Colonic mucosa (tissue), 4 donors: ENCODE data around the gene RAF1. TPM values are rescaled to one million over a fixed set of nuclear protein-coding genes. Genes with fewer than 3 reads are reported as not detected.

Experiments used
- DNase-seq: peaks from one replicate; pipeline ENCODE4 v3.0.0-alpha.2; 2020
- H3K27ac ChIP-seq: fragments of 200-600 bp; one replicate; pipeline ENCODE4 v1.8.0; 2021
- H3K27me3 ChIP-seq: fragments of 200-600 bp; one replicate; pipeline ENCODE4 v1.8.0; 2021
- H3K36me3 ChIP-seq: fragments of 200-600 bp; one replicate; pipeline ENCODE4 v1.8.0; 2021
- H3K4me1 ChIP-seq: fragments of 200-600 bp; one replicate; pipeline ENCODE4 v1.8.0; 2021; ENCODE audit warnings: mild to moderate bottlenecking
- H3K4me3 ChIP-seq: fragments of 200-600 bp; one replicate; pipeline ENCODE4 v1.8.0; 2021
- H3K9ac ChIP-seq, 2 donors: one replicate each; pipeline ENCODE4 v1.7.0; 2013; ENCODE audit warnings: control low read depth in 2 of 2, low read depth in 2 of 2, low read length in 2 of 2
- H3K9me3 ChIP-seq: fragments of 200-600 bp; one replicate; pipeline ENCODE4 v1.8.0; 2021
- intact Hi-C: fragments of 100-400 bp; cut with DNase I; formaldehyde crosslinking; loops from one replicate; pipeline ENCODE4 v1.14.1; 2022
- total RNA-seq, 2 donors: library from RNA; stranded (reverse); fragmentation: NEBNext Ultra II Directional in 1 of 2; extraction: Animal tissue kit (Norgen Biotek cat#: 25700) in 1 of 2; gene quantifications; one replicate each; pipeline ENCODE4 v1.2.1, GENCODE V29; 2021
- TF ChIP-seq, protein P1 (sequence below): fragments of 200-600 bp; IDR thresholded peaks from one replicate; pipeline ENCODE4 v1.8.0; 2022; ENCODE audit warnings: antibody characterized with exemption, mild to moderate bottlenecking
- donor health status: healthy.
- donor health status: DM: no; HTN: no; CAD: no.
- donor health status: DM: no; HTN: no; CAD: no.

The RAF1 gene
- total RNA-seq, 2 donors from 2014 or later, result 66.1 to 79.5 TPM

DNA sequence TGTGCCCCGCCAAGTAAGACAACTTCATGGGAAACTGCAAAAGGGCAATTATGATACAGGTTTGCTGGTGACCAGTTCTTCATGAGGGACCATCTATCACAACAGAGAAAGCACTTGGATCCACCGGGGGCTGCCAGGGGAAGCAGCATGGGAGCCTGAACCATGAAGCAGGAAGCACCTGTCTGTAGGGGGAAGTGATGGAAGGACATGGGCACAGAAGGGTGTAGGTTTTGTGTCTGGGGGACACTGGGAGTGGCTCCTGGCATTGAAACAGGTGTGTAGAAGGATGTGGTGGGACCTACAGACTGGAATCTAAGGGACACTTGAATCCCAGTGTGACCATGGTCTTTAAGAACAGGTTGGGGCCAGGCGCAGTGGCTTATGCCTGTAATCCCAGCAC is 84.5 kb downstream of the RAF1 start:
- TF ChIP-seq, protein P1, sequence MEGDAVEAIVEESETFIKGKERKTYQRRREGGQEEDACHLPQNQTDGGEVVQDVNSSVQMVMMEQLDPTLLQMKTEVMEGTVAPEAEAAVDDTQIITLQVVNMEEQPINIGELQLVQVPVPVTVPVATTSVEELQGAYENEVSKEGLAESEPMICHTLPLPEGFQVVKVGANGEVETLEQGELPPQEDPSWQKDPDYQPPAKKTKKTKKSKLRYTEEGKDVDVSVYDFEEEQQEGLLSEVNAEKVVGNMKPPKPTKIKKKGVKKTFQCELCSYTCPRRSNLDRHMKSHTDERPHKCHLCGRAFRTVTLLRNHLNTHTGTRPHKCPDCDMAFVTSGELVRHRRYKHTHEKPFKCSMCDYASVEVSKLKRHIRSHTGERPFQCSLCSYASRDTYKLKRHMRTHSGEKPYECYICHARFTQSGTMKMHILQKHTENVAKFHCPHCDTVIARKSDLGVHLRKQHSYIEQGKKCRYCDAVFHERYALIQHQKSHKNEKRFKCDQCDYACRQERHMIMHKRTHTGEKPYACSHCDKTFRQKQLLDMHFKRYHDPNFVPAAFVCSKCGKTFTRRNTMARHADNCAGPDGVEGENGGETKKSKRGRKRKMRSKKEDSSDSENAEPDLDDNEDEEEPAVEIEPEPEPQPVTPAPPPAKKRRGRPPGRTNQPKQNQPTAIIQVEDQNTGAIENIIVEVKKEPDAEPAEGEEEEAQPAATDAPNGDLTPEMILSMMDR, result no peak
- Histone ChIP-seq H3K9me3 (no peaks in the 10 kb centered on the region), H3K27ac (no peak overlapping the region), H3K9ac (no peak overlapping the region), H3K36me3 (peaks cover 12% of the 10 kb centered on the region), H3K4me1 (no peaks in the 10 kb centered on the region), H3K27me3 (no peaks in the 10 kb centered on the region), H3K4me3 (no peak overlapping the region)
- no peak for DNase-seq
- intact Hi-C loops, result no loop called here

GRCh38 chr3:12578742-12579141 is 85.2 kb downstream of the RAF1 start:
- Histone ChIP-seq H3K27ac (no peak overlapping the region), H3K36me3 (peaks cover 10% of the 10 kb centered on the region), H3K4me1 (no peaks in the 10 kb centered on the region), H3K9me3 (no peaks in the 10 kb centered on the region), H3K27me3 (no peaks in the 10 kb centered on the region), H3K4me3 (no peak overlapping the region), H3K9ac (no peak overlapping the region)
- no peak for DNase-seq
- intact Hi-C loops, result no loop called here
- TF ChIP-seq, protein P1, result no peak

DNA sequence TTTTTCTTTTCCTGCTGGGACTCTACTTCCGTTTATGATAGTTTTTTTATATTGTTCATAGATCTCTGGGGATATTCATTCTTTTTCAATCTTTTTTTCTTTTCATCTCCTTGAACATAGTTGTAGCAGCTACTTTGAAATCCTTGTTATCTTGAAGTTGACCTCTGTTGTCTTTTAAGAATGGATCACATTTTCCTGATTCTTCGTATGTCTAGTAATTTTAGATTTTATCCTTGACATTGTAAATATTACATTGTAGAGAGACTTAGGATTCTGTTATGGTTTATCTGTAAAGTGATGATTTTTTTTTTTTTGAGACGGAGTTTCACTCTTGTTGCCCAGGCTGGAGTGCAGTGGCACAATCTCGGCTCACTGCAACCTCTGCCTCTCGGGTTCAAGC is 86.5 kb downstream of the RAF1 start:
- no peaks in the 10 kb centered on the region for H3K4me1 ChIP-seq
- DNase-seq, result no peak
- no peak overlapping the region for H3K9ac ChIP-seq
- TF ChIP-seq, protein P1, result no peak
- intact Hi-C loops, result no loop called here
- no peaks in the 10 kb centered on the region for H3K27me3 ChIP-seq
- H3K9me3 ChIP-seq, result no peaks in the 10 kb centered on the region
- H3K36me3 ChIP-seq, result peaks cover 21% of the 10 kb centered on the region
- no peak overlapping the region for H3K27ac ChIP-seq
- no peak overlapping the region for H3K4me3 ChIP-seq

DNA sequence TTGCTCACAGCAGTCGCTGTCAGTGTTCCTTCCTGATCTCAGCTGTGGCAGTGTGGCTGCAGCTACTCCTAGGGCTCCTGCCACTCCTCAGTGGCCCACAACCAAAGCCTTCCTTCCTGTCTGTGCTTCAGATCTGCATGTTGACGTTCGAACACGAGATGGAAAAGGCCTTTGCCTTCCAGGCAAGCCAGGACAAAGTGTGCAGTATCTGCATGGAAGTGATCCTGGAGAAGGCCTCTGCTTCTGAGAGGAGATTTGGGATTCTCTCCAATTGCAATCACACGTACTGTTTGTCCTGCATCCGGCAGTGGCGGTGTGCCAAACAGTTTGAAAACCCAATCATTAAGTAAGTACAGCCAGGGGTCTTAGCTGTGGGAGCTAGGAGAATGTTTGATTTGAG is 89.3 kb downstream of the RAF1 start:
- H3K4me1 ChIP-seq, result no peaks in the 10 kb centered on the region
- TF ChIP-seq, protein P1, result no peak
- no peak overlapping the region for H3K27ac ChIP-seq
- DNase-seq, result no peak
- intact Hi-C loops, result no loop called here
- H3K9ac ChIP-seq, result no peak overlapping the region
- peaks cover 34% of the 10 kb centered on the region for H3K36me3 ChIP-seq
- H3K4me3 ChIP-seq, result no peak overlapping the region
- H3K27me3 ChIP-seq, result no peaks in the 10 kb centered on the region
- no peaks in the 10 kb centered on the region for H3K9me3 ChIP-seq

DNA sequence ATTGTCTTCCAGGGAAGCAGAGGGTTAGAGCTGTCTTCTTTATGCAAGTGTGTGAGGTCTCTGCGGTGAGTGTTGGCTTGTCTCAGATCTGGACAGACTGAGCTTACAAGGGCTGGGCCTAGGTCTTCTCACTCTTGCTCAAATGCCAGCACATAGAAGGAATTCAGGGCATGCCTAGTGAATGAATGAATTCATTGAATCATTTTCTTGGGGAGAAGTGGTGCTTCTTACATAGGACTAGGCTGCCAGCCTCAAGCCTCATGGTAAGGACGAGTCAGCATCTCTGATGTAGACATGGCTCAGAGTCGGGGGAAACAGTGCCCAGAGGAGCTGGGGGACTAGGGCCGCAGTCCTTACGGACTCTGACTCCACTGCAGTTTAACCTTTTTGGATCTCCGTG is 89.8 kb downstream of the RAF1 start:
- H3K9ac ChIP-seq, result no peak overlapping the region
- no peak overlapping the region for H3K27ac ChIP-seq
- no peak for DNase-seq
- H3K4me3 ChIP-seq, result no peak overlapping the region
- intact Hi-C loops, result no loop called here
- H3K36me3 ChIP-seq, result peaks cover 37% of the 10 kb centered on the region
- TF ChIP-seq, protein P1, result no peak
- H3K9me3 ChIP-seq, result no peaks in the 10 kb centered on the region
- H3K27me3 ChIP-seq, result no peaks in the 10 kb centered on the region
- H3K4me1 ChIP-seq, result no peaks in the 10 kb centered on the region

DNA sequence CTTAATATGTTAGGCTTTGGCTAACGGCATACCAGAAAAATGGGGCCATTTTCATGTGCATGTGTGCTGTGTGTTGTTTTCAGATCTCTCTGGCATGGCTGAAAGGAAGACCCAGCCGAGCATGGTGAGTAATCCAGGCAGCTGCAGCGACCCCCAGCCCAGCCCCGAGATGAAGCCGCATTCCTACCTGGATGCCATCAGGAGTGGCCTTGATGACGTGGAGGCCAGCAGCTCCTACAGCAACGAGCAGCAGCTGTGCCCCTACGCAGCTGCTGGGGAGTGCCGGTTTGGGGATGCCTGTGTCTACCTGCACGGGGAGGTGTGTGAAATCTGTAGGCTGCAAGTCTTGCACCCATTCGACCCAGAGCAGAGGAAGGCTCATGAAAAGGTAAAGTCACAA is 91.9 kb downstream of the RAF1 start:
- intact Hi-C loops, result no loop called here
- TF ChIP-seq, protein P1, result no peak
- H3K27me3 ChIP-seq, result no peaks in the 10 kb centered on the region
- DNase-seq, result no peak
- no peaks in the 10 kb centered on the region for H3K4me1 ChIP-seq
- H3K9me3 ChIP-seq, result no peaks in the 10 kb centered on the region
- no peak overlapping the region for H3K9ac ChIP-seq
- no peak overlapping the region for H3K27ac ChIP-seq
- no peak overlapping the region for H3K4me3 ChIP-seq
- H3K36me3 ChIP-seq, result peaks cover 37% of the 10 kb centered on the region
